Stimulated activated CD4-positive, alpha-beta T cell treated with anti-CD3 and anti-CD28 coated beads, Interleukin-1b, Interleukin-23, amount 100 ng/mL, for 48 hours (primary cell): Measurements from ENCODE around the gene CORO1C.
A peak's percentile ranks its signal among the peaks of the same experiment; 100 is the strongest.

Experiments used
- DNase-seq: peaks from one replicate; pipeline ENCODE4 v3.0.0-alpha.2; 2020

The CORO1C gene

GRCh38 chr12:108724054-108724889 is 7.0 kb downstream of the CORO1C start:
- DNase-seq, result peak; percentile 32

GRCh38 chr12:108722992-108723766 is 8.1 kb downstream of the CORO1C start:
- no peak for DNase-seq

DNA sequence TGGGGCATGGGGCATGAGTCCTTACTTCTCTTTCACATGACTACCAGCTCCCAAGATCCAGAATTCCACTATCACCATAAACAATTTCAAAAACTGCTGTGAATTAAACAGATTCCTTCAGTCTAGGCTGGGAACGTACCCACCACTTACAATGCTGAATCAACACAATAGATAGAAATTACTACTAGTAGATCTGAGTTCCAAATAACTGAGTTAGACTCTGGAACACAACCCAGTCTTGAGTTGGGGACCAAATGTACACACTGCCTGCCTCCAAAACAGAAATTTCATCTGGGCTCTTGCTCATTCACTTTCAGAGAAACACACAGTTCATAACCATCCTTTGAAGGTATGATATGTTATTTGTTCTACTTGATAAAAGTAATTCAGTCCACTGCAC is 8.9 kb downstream of the CORO1C start:
- DNase-seq, result no peak

- DNase-seq, result no peak
Observed at GRCh38 chr12:108721824-108722223, 9.5 kb downstream of the CORO1C start.

DNA sequence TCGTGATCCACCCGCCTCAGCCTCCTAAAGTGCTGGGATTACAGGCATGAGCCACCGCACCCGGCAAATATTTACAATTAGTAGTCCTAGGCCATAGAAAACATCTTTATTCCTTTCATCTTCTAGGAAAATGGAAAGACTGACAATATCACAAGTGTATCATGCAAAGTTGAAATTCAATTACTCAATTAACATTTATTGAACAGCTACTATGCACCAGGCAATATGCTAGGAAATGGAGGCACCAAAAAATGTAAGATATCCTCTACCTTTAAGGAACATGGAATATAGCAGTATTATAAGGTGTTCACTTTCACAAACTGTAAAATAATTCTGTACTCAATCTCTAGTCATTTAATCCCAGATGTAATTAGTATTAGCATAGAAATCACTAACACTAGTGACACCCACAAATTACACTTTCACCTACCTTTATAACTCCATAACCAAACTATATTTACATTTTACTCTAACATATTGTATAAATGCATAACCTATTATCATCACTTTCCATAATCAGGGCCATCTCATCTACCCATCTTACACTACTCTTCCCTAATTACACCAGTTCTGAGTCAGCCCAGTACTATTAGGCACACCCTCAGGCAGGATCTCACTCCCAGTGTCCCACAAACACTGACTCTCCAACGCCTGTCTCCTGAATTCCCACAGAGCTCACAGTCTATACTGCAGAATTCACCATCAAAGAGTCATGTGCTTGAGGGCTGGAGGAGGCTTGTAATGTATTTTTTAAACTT is 10.4 kb downstream of the CORO1C start:
- DNase-seq, result no peak

DNA sequence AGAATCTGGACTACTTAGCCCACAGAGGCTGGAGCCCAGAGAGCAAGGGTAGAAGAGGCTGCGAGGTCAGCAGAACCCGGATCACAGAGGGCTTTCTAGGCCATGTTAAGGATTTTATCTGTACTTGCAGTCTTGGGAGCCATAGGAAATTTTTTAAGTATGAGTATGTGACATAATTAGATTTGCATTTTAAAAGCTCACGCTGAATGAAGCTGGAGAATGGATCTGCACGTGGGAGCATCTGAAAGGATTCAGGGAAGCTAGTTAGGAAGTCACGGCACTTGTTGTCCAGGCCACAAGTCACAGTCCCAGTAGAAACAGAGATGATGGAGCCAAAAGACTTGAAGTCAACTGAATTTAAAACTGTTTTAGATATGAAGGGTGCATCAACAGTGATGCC is 14.1 kb downstream of the CORO1C start:
- no peak for DNase-seq

- no peak for DNase-seq
Observed at GRCh38 chr12:108714866-108715265, 16.5 kb downstream of the CORO1C start.

DNA sequence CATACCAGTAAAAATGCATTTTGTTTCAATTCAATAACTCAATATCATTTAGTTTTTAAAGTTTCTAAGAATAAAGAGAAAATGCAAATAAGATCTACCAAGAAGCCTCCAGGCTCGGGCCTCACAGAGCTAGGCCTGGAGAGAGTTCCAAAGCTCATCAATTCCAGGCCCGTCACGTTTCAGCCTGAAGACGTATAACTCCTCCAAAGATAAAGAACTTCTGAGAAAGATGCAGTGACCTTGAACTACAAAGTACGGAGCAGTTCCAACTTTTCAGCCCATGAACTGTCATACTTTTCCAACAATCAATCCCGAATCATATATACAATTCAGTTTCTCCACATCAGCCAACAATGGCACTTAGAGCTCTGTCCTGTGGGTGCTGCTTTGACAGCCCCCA is 17.8 kb downstream of the CORO1C start:
- no peak for DNase-seq

GRCh38 chr12:108712925-108713203 is 18.5 kb downstream of the CORO1C start:
- no peak for DNase-seq

DNA sequence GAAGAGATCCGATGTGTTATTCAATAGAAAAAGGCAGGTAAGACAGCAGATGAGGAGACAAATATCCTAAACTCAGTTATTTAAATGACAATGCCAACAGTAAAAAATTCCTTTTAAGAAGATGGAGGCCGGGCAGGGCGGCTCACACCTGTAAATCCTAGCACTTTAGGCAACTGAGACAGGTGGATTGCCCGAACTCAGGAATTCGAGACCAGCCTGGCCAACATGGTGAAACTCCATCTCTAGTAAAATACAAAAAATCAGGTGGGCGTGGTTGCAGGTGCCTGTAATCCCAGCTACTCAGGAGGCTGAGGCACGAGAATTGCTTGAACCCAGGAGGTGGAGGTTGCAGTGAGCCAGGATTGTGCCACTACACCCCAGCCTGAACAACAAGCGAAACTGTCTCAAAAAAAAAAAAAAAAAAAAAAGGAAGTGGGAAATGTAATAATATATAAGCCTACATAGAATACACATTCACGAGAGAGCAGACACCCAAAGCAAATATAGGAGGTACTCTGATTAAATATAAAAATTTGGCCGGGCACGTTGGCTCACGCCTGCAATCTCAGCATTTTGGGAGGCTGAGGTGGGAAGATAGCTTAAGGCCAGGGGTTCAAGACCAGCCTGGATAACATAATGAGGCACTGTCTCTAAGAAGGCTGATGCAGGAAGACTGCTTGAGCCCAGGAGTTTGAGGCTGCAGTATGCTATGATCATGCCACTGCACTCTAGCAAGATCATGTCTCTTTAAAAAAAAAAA is 19.0 kb downstream of the CORO1C start:
- no peak for DNase-seq

DNA sequence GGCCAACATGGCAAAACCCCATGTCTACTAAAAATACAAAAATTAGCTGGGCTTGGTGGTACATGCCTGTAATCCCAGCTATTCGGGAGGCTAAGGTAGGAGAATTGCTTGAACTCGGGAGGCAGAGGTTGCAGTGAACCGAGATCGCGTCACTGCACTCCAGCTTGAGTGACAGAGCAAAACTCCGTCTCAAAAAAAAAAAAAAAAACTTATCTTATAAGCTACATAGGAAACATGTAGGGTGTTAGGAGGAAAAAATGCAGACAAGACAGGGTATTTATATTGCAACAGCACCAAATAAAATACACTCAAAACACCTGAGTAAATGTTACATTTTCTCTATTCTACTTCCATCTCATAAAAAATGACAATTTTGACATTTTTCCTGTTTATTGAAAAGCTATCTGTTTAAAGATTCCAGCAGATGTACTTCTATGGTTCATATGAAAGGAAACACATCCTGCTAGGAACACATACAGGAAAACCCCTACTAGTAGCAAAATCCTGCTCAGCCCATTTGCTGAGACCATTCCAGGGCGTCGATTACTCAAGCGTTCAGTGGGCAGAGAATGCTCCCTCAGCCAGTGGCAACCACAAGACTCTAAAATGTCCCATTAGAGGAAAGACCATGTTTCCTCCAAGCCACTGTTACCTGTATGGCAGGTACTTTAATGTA is 19.7 kb downstream of the CORO1C start:
- DNase-seq, result no peak

DNA sequence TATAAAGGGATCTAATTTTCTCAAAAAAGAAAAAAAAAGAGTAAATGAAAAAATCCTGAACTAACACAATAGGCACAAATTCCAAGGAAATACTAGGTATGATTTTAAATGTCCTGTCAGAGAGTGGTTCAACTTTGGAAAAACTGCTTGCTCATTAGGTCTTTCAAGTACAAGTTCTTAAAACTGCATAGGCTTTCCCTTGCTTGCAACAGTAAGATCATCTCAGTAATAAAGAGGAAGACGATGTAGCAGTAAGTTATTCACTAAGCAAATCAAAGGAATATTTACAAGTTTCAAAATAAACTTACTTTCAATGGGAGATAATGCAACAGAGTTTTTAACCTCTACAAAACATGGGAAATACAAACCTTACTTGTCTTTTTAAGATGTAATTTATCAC is 21.6 kb downstream of the CORO1C start:
- DNase-seq, result no peak

DNA sequence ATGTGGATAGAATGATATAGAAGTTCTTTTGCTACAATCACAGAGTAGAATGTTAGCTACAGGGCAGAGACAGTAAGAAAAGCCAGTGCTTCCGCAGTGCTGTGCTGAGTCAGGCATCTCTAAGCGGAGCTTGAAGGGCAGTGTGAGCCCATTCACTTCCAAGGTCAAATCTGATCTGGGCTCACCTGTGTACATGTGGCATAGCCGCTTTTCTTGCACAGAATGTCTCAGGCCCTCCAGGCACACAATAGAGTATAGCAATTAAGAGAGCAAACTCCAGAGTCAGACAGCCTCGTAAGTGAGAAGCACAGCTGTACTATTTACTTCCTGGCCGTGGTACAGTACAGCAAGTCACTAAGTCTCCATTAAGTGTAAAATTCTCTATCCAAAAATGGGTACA is 26.8 kb downstream of the CORO1C start:
- no peak for DNase-seq

DNA sequence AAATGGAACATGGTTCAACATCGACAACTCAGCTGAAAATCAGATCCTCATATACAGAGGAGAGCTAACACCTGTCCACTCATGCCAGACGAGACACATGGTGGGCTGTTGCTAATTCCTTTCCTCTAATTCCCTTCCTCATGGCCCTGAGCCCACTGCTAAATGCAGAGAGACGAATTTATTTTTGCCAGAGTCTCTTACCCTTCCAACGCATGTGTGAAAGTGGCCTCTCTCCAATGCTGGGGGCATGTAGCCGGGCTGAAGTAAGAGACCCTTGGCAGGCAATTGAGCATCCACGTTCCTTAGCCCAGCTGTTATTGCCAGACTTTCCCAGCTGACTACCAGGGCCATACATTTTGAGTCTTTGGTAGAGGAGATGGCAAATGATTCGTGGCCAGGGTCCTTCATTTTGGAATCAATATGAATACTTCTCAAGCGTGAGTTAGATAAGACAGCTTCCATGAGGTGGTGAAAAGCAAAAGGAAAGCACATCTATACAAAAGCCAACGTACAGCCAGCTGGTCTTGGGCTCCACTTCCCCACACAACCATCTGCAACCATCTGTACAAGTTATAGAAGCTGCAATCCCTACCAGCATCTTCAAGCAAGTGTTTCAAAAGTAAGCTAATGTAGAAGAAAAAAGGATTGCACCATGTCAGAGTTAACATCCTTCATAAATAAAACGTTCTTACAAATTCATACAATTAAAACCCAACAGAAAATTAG is 28.6 kb downstream of the CORO1C start:
- DNase-seq, result no peak

DNA sequence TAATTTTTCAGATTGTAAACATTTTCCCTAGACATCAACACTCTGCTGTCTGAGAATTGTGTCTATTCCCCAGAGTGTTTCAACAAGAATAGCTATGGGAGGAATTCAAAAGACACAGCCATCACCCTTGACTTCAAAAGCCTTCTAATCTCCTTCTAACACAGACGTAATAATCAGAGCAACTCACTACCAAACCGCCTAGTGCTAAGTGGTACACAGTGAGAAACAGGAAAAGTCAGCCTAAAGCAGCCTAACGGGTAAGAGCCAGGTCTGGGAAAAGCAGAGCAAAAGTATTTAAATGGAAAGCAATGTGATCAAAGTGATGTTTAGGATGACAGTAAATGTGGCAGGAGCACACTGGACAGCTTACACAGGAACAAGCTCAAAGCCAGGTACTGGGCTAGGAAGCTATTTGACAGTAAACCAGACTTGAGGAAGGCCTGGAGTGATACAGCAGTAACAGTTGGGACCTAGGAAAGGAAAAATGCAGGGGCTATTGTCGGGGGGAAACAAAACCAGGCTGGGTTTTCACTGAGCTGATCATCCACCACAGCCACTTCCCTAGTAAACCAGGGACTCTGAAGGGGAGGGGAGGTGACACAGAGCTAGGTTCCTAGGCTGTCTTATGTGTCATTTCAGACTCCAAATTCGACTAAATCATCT is 29.4 kb downstream of the CORO1C start:
- no peak for DNase-seq

- DNase-seq, result no peak
Observed at GRCh38 chr12:108700833-108701541, 30.3 kb downstream of the CORO1C start.

- DNase-seq, result no peak
Observed at GRCh38 chr12:108699955-108700563, 31.3 kb downstream of the CORO1C start.

- no peak for DNase-seq
Observed at GRCh38 chr12:108697905-108698304, 33.4 kb downstream of the CORO1C start.

GRCh38 chr12:108696996-108697290 is 34.4 kb downstream of the CORO1C start:
- no peak for DNase-seq
